Pulmonary artery endothelial cell (primary cell): ENCODE measurements around the gene CXCR5. TPM values are rescaled to one million over a fixed set of nuclear protein-coding genes. Genes with fewer than 3 reads are reported as not detected.
A peak's percentile ranks its signal among the peaks of the same experiment; 100 is the strongest.

Experiments used
- DNase-seq: peaks from one replicate; pipeline ENCODE4 v3.0.0-alpha.2; 2011; ENCODE audit warnings: low read depth, low spot score
- total RNA-seq: library from RNA; depleted of rRNA; stranded (reverse); fragments of >200 nt; gene quantifications from 2 replicates; pipeline ENCODE4 v1.2.3, GENCODE V29; 2014

Gene CXCR5
- total RNA-seq, 1 donor from 2014 or later: not detected

DNA sequence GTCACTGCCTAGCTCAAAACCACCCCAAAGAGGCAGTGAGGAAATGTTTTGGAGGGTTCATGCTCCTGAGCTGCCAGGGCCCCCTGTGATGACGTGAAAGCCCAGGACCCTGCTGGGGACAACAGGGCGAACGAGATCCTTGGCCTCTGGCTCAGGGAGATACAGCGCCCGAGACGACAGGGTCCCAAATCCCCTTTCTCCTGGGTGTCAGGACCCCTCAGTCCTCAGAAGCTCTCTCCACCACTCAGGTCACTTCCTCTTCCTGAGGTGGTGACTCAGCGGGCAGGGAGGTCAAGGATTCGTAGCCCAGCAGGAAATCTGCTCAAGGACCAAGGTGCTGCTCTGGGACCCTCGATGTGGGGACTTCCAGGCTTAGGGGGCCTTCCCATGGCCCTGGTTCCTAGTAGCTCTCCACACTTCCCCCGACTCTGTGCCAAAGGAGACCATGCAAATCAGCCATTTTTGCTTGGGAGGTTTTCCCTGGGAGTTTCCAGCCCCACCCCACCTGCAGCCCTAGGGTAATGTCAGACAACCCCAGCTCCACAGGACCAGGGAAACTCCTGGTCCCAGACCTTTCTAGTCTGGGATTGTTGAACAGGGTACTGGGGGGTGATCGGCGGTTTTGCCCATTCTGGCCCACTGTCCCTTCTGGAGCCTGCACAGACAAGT, 29.2 kb downstream of the CXCR5 start:
- no peak for DNase-seq

DNA sequence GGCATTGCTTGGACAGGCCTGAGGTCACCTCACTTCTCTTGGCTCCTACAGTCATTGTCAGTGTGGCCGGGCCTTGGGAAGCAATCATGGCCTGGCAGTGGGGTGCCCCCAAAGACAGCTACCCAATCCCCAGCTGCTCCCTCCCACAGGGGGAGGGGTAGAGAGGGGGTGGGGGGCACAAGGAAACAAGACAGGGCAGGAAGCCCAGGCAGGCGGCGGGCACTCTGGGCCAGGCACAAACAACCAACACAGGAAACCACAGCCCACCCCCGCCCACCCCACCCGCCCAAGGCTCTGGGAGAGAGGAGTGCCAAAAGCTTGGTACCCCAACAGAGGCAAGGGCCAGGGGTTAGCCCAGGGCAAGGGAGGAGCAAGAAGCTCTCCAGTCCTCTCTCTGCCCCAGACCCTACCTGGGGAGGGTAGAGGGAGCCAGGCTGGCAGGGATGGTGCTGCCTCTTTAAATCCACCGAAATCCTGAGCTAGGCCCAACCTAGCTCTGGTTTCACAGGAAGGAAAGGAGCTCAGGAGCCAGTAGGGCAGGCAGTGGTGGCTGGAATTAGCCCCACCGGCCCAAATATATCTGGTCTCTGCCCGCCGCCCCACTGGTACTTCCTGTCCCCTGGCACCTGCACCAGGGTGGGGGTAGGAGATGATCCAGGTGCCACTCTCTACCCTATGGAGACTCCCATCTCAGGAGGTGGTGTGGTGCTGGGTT, 29.9 kb downstream of the CXCR5 start:
- DNase-seq: no peak

DNA sequence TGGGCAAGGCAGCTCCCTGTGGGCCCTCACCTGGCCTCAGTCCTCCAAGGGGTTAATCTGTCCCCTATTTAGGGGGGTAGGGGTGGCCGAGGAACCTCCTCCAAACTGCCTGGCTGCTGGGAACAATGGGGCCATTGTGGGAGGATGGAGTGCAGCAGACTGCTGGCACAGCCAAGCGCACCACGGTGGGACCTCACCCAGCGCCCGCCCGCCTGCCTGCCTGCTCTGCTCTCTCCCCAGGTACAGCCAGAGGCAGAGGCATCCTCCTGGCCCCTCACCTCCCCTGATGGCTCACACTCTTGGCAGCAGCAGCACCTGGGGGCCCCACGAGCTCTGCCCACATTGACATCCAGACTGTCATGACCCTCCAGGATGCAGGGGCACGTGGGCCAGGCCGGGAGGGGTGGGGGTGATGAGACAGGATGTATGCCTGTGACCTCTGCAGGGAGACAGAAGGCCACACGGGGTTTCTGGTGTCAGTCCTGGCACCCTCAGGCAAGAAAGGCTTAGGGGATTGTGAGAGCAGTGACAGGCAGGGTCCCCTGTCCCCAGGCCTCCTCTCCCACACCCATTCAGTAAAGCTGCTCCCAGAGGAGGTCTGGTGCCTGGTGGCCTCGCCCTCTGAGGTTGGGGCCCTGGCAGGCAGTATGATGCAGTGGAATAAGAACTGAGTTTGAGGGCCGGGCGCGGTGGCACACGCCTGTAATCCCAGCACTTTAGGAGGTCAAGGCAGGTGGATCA, 30.7 kb downstream of the CXCR5 start:
- DNase-seq: no peak

DNA sequence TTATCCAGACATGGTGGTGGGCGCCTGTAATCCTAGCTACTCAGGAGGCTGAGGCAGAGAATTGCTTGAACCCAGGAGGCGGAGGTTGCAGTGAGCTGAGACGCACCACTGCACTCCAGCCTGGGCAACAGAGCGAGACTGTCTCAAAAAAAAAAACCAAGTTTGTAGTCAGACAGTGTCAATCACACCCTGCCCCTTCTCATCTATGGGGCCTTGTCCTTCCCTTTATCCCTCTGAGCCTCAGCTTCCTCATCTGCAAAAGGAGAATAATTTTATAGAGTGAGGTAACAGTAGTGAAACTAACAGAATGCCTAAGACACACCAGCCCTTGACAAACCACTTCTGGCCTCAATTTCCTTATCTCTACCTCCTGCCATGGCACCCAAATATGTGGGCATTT, 31.3 kb downstream of the CXCR5 start:
- DNase-seq: no peak

DNA sequence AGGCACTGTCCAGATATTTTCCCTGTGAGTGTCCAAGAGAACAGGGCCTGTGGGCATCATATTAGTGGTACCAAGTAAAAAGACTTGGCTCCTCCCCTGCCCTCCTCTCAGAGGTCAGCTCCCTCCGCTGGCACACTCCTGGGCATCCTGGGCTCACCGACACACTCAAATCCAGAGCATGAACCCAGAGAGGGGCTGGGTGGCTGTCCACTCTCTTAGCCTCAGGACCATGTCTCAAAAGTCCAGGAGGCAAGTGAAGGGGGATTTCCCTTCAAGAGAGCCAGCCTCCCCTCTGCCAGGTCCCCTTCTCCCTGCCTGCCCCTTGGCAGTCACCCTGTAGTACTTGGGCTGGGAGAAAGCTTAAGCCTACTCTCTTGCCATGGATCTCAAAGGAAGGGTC, 31.7 kb downstream of the CXCR5 start:
- DNase-seq: no peak

DNA sequence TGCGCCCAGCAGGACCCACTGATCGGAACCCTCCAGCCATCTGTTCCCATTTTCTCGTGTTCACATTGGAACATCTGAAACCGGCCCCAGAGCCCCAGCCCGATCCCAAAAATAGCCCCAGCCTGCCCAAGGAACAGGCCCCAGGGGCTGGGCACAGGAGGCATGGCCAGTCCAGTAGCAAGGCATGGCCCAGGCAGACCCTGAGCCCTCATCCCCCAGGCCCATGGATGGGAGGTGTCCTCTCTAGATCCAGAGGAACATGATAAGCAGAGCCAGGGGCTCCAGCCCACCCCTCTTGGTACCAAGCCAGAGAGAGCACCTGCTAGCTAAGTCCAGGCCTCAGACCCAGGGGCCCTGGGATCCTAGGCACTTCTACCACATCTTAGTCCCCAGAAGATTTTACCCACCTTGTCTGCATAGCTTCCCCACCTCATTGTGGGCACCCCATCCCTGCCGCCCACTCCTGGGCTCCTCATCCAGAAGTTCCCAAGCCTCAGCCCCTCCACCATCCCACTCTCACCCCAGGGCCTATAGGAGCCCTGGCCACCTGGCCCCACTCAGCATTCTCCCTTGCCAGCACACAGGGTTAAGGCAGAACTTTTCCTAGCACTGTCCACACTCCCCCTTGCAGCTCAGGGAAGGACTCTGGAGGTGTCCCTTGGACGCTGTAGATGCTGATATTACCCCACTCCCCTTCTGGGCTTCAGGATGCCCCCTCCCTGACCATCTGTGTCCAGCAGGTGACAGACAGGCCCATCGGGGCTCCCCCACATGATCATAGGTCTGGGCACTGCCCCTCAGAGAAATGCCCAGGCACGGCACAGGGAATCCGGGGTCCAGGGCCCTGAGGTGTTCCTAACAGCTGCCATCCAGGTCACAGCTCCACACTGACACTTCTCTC, 32.5 kb downstream of the CXCR5 start:
- no peak for DNase-seq

DNA sequence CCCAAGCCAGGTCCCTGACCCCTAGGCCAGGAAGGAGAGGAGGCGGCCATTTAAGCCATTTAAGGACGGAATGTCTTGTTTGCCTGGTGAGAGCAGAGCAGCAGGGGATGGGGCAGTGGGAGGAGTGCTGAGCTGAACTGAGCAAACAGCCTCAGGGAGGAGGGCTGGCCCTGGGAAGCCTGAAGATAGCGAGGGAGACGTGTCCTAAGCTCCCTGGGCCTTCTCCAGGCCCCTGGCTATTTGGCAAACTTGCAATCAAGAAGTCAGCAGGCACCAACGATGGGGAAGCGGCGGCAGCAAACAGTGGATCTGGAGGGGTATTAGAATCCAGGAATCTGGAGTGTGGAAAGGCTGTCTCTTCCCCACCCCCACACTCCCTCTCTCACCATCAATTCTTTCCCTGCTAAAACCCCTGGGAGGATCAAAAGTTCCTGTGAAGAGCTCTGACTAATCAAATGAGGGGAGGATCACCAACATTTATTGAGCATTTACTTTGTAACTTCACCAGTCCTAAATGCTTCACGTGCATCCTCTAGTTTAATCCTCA, 33.2 kb downstream of the CXCR5 start:
- no peak for DNase-seq

DNA sequence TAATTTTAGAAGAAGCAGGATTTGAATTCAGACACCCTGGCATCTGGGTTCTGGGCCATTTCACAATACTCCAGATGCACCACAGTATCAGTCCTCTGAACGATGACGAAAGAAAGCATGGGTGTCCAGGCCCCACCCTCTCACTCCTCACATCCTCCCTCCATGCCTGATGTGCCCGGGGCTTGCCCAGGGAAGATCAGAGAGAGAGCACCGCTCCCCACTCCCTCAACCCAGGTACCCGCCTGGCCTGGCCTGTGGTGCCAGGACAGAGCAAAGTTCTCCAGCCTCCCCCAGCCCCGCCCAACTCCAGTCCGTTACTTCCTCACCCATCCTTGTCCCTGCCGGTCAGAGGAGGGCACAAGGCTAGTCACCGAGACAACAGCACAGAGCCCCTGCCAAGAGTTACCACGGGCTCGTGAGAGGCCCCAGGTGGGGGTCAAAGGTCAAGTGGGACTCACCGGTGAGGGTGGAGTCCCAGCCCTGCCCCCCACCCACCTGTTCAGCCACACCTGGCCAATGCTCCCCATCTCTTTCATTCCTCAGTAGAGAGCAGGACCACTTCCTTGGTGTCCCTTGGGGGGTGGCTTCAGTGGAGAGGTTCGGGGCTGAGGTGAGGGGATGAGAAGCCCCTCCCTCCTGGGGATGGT, 33.9 kb downstream of the CXCR5 start:
- no peak for DNase-seq

DNA sequence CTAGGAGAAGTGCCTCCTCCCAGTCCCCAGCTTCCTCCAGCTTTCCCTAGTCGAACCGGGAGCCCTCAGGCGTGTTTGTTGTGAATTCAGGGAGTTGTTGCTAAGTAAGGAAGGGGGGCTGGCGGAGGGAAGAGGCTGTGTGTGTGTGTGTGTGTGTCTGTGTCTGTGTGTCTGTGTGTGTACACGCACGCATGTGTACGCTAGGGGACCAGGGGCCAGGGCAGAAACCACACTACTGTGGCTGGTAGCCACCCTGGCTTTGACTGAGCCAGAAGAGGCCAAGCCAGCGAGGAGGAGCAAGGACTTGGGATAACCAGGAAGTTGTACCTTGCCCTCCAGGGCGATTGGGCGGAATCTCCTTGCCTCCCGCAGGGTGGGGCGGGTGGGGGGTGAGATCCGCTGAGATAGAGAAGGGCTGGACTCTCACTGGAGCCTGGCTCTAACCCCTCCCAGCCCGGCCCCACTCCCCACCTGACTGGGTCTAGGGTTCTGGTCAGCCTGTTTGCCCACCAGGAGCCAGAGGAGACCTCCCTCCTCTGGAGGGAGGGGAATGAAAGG, 34.5 kb downstream of the CXCR5 start:
- DNase-seq: peak; percentile 77

DNA sequence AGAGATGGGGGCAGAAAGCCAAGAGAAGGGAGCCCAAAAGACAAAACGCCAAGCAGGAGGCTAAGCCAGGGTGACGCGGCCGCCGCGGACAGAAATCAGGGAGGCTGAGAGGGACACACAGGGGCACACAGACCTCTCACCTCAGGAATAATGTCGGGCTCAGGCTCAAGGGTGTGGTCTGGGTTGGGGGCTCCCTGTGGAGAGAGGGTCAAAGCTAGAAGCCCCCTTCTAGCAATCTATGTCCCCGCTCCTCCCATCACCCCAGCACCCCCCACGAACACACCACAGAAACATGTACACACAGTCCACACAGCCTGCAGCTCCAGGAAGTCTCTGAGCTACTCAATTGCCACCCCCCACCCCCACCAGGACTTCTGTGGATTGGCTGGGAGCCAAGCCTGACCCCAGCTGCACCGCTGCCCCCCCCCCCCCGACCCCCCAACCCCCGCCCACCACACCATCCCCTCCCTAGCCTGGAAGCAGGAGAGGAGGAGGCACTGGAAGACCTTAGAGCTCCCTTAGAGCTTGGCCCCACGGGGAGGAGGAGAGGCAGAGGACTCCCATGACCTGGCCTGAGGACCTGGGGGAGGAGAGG, 35.1 kb downstream of the CXCR5 start:
- no peak for DNase-seq

DNA sequence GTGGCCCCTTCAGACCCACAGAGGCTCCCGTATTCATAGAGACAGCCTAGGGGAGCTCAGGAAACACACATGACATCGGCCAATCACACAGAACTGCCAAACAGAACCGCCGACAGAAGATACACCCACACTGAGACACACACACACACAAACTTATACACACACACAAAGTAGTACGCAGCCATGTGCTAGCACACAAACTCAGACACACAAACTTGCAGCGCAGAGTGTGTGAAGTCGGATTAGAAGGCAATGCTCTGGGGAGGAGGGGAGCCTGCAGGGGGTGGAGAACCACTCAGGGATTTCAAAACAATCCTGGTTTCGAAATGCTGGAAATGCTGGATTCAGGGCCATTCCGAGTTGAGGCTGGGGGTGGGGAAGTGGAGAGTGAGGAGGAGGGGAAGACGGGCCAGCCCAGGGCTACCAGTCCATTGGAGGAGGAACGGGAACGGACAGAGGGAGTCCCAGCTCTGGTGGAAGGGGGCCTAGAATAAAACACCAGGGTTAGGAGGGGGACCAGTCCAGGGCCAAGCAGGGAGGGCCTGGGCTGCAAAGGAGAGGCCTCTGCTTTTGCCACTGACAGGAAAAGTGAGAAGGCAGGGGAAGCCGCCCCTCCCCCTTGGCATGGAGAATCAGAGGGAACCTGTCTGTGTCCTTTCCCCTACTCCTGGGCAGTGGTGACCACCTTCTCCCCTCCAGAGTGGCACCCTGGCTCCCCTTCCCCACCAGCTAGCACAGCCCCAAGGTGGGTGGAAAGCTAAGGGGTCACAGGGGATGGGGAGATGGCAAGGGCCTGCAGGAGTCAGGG, 37.6 kb downstream of the CXCR5 start:
- DNase-seq: no peak

DNA sequence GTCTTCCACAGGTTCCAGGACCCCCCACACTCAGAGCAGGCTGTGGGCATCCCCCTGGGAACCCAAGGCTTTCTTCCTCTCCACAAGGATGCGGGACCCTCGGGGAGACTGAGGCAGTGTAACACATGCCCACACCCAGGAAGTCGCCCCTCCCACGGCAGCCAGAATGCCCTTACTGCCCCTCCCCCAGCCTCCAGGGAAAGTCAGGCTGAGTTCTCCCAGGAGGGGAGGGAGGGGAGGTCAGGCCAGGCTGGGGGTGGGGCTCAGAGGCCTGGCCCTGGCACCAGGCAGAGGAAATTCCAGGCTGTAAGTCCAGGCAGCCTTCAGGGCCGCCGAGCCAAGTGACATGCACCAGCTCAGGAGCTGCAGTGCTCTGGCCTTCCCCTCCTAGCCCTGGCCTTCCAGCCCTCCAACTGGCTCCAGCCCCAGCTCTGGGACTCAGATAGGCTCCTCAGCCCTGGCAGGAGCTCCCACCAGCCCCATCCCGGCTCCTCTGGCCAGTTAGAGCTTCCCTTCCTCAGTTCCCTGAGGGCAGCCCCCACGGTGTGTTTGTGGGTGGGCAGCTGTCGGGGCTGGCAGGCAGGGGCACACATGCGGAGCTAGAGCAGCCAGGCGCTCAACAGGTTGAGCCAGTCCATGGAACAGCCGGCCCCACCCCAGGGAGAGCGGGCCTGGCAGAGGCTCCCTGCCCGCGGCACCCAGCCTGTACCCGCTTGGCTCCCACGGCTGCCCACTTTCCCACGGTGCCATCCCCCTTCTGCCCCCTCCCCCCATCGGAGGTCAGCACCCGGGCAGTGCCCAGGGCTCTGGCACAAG, 38.4 kb downstream of the CXCR5 start:
- no peak for DNase-seq

DNA sequence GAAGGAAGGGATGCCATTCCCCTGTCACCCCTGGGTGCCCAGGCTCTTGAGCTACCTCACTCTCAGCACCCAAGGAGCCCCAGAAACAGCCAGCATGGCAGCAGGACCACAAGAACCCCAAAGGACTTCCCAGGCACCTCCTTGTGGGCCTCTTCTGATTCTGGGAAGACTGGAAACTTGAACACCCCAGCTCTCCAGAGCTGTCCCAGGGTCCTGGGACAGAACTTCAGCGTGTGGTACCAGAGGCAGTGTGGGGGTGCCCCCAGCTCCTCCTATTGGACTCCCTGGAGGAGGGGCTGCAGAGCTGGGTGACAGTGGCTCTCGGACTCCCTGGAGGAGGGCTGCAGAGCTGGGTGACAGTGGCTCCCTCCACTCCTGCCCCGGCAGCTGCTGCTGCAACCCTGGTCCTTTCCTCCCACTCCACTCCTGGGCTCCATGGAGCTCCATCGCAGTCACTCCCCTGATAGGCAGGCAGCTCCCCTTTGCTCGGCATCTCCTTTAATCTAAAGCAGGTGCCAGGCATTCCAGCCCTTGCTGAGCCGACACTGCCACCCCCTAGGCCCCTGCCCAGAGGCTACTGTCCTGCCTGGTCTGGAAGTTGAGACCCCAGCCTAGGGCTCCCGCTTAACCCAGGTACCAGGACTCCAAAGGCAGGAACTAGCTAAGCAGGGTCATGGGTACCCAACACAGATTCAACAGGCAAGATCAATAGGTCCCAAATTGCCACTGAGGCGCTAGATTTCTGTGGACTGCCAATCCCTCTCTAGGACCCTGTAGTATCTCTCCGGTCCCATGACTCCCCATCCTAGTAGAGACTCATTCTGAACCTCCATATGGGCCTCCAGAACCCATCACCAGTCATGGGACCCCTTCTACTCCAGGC, 39.3 kb downstream of the CXCR5 start:
- DNase-seq: no peak

DNA sequence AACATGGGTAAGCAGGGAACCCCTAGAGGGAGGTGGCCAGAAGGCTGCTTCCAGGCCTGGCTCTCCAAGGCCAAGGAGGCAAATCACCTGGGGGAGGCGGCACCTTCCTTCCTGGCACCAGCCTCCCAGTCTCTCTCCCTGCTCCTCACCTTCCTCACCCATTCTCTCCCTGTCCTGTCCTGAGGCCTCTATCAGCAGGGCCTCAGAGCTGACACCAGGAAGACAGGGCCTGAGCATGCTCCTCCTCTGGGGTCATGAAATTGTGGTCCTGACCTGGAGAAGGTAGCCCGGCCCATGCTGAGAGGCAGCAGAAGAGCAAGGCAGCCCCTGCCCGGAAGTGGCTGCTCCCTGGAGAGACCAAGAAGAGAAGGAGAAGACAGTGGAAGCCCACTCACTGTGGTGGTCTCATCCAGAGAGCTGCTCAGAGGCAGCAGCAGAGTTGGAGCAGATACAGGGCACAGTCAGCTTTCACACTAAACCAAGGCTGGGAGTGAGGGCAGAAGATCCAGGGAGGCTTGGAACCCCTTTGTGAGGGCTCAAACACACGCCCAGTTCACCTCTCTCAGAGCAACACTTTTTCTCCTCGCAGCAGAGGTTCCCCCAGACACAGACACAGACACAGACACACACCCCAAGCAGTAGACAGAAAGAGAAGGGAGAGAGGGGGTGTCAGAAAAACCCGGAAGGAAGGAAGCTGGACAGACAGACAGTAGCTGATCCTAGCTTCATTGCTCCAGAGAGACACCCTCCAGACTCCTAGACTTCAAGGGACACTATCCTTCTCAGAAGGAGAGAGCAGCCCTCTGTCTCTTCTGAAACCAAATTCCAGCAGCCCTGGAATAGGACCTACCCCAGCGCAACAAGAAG, 40.3 kb downstream of the CXCR5 start:
- DNase-seq: no peak

DNA sequence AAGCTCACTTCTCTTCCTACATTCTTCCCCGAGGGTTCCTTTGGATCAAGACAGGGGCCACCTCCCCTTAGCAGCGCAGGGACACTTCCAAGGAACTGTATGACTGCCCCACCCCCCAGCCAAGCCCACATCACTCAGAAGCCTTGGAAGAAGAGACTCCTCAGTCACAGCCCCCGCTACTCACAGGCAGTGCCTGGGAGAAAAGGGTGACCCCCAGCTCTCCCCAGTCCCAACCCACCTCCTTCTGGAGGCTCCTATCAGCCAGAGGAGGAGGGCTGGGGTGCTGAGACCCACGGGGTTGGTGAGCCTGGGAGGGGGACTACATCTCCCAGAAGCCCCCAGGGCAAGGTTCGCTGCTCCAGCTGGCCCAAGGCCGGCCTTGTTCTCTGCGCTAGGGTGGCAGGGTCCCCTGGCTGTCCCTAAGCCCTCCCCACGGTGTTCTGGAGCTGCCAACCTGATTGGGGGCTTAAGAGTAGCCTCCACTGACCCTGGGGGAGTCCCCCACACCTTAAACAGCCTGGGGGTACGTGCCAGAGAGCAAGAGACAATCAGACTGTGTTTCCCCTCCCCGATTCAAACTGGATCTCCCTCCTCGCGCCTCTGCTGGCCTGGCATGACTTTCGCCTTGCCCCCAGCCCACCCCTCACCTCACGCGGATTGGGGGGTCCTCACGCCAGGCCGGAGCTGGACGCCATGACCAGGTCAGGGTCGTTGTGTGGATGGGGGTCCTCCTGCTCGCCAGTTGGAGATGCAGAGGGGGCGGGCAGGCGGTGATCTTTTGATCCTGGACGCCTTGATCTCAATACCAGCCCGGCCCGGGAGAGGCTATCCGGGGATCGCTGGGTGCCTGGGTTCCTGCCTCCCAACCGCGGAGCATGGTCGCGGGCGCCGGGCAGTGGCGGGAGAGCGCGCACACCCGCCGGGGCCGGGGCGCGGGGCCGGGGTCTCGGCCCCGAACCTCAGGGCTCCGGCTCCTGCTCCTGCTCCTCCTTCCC, 41.2 kb downstream of the CXCR5 start:
- DNase-seq: no peak
